ENCODE data around the gene PAQR9.

DNA sequence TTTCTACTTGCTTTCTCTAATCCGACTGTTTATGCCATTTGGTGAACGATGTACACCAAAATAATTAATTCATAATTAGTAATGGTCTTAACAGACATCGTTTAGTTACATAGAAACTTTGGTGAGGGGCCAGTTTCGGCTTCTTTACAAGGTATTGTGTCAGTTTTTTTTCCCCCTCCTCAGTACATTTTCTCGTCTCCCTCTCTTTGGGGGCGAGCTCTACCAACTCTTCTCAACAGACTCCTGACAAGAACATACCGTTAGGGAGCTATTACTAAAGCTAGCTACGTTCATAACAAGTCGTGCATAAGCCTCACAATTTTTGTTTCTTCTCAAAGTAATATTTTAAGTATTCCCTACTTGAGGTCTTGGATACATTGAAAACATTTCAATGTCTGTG, 39.3 kb upstream of the PAQR9 start:
- TF ChIP-seq, protein P1, sequence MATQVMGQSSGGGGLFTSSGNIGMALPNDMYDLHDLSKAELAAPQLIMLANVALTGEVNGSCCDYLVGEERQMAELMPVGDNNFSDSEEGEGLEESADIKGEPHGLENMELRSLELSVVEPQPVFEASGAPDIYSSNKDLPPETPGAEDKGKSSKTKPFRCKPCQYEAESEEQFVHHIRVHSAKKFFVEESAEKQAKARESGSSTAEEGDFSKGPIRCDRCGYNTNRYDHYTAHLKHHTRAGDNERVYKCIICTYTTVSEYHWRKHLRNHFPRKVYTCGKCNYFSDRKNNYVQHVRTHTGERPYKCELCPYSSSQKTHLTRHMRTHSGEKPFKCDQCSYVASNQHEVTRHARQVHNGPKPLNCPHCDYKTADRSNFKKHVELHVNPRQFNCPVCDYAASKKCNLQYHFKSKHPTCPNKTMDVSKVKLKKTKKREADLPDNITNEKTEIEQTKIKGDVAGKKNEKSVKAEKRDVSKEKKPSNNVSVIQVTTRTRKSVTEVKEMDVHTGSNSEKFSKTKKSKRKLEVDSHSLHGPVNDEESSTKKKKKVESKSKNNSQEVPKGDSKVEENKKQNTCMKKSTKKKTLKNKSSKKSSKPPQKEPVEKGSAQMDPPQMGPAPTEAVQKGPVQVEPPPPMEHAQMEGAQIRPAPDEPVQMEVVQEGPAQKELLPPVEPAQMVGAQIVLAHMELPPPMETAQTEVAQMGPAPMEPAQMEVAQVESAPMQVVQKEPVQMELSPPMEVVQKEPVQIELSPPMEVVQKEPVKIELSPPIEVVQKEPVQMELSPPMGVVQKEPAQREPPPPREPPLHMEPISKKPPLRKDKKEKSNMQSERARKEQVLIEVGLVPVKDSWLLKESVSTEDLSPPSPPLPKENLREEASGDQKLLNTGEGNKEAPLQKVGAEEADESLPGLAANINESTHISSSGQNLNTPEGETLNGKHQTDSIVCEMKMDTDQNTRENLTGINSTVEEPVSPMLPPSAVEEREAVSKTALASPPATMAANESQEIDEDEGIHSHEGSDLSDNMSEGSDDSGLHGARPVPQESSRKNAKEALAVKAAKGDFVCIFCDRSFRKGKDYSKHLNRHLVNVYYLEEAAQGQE (IDR thresholded peaks at IDR 0.05; ENCODE audit: insufficient read depth in 1 of 2, low read depth in 2 of 2, low read length in 2 of 2), result no peak
- TF ChIP-seq TAF1 (IDR thresholded peaks at IDR 0.05; ENCODE audit: borderline replicate concordance, insufficient read depth, low read length) (no peak), SIN3A (IDR thresholded peaks at IDR 0.05; ENCODE audit: borderline replicate concordance, insufficient read depth, low read length) (no peak), POLR2AphosphoS5 (IDR thresholded peaks at IDR 0.05; ENCODE audit: low read depth, low read length) (no peak), FOXP2 (optimal IDR thresholded peaks at IDR 0.05; ENCODE audit: borderline replicate concordance, extremely low read depth, extremely low read length, insufficient read depth) (no peak)
